Myocyte (in vitro differentiated cells): ENCODE data around the gene FOXF1. TPM values are rescaled to one million over a fixed set of nuclear protein-coding genes. Genes with fewer than 3 reads are reported as not detected.

Experiments used
- DNase-seq: peaks from one replicate; pipeline ENCODE4 v3.0.0-alpha.2; 2012; ENCODE audit warnings: low read depth
- polyA plus RNA-seq: library from polyadenylated mRNA; unstranded; fragments of >200 nt; gene quantifications from one replicate; pipeline ENCODE4 v1.2.1, GENCODE V29; 2012; ENCODE audit warnings: missing spikeins
- total RNA-seq: library from RNA; depleted of rRNA; stranded (reverse); fragments of >200 nt; gene quantifications from 2 replicates; pipeline ENCODE4 v1.2.3, GENCODE V29; 2014

FOXF1 gene
- not detected in 2 replicates for total RNA-seq
- polyA plus RNA-seq, result not detected

- no peak for DNase-seq
Measured at GRCh38 chr16:86510465-86511261, at the start of gene FOXF1. FOXF1 (plus strand) TSS chr16:86510527; CDS start chr16:86510570, 43 bp downstream.

- DNase-seq, result no peak
Measured at GRCh38 chr16:86461037-86461436, 49.3 kb upstream of the FOXF1 start.

GRCh38 chr16:86462334-86463084, 47.8 kb upstream of the FOXF1 start:
- DNase-seq, result no peak

GRCh38 chr16:86464044-86464443, 46.3 kb upstream of the FOXF1 start:
- no peak for DNase-seq

- no peak for DNase-seq
Measured at GRCh38 chr16:86465434-86465833, 44.9 kb upstream of the FOXF1 start.

- no peak for DNase-seq
Measured at GRCh38 chr16:86466696-86467406, 43.5 kb upstream of the FOXF1 start.

- DNase-seq, result no peak
Measured at GRCh38 chr16:86467490-86467889, 42.8 kb upstream of the FOXF1 start.

GRCh38 chr16:86470964-86471363, 39.4 kb upstream of the FOXF1 start:
- no peak for DNase-seq

- no peak for DNase-seq
Measured at GRCh38 chr16:86471896-86472295, 38.4 kb upstream of the FOXF1 start.

GRCh38 chr16:86472366-86472765, 38.0 kb upstream of the FOXF1 start:
- no peak for DNase-seq

- DNase-seq, result no peak
Measured at GRCh38 chr16:86476956-86477534, 33.3 kb upstream of the FOXF1 start.

GRCh38 chr16:86477642-86478041, 32.7 kb upstream of the FOXF1 start:
- no peak for DNase-seq

GRCh38 chr16:86478779-86479178, 31.5 kb upstream of the FOXF1 start:
- DNase-seq, result no peak

GRCh38 chr16:86479419-86479818, 30.9 kb upstream of the FOXF1 start:
- DNase-seq, result no peak

GRCh38 chr16:86480444-86480843, 29.9 kb upstream of the FOXF1 start:
- no peak for DNase-seq

- no peak for DNase-seq
Measured at GRCh38 chr16:86481607-86482006, 28.7 kb upstream of the FOXF1 start.

GRCh38 chr16:86484240-86484639, 26.1 kb upstream of the FOXF1 start:
- DNase-seq, result no peak

- DNase-seq, result no peak
Measured at GRCh38 chr16:86485746-86486145, 24.6 kb upstream of the FOXF1 start.

GRCh38 chr16:86490859-86491639, 19.3 kb upstream of the FOXF1 start:
- DNase-seq, result no peak

- DNase-seq, result no peak
Measured at GRCh38 chr16:86491640-86492023, 18.7 kb upstream of the FOXF1 start.
